NCI-H69 (cell line): ENCODE results near the gene DNAI1.
"Not testable (repeated sequence)": the region's sequence is repeated elsewhere in the genome, so short reads cannot be mapped to it uniquely, and the experiment has no call there.

Experiments used
- DNase-seq: peaks from one replicate; lab custom pipeline; 2025; lab: John Stamatoyannopoulos, UW

DNAI1 gene

GRCh38 chr9:34458013-34458958 lies at the start of gene DNAI1, which contains the start of gene FAM219A:
TSS of gene DNAI1 (plus strand) at chr9:34458805. CDS start at chr9:34459006, 201 bp downstream.
TSS of gene FAM219A (minus strand) at chr9:34458570. CDS start at chr9:34458263, 307 bp downstream.
- DNase-seq = peak; percentile 100

GRCh38 chr9:34409154-34409553 lies 49.5 kb upstream of the DNAI1 start:
- no peak for DNase-seq

- DNase-seq = no peak
Measured at GRCh38 chr9:34412336-34412735, 46.3 kb upstream of the DNAI1 start.

- no peak for DNase-seq
Measured at GRCh38 chr9:34413231-34413852, 45.3 kb upstream of the DNAI1 start.

GRCh38 chr9:34417734-34418133 lies 40.9 kb upstream of the DNAI1 start:
- DNase-seq = peak; percentile 98

GRCh38 chr9:34419716-34420504 lies 38.7 kb upstream of the DNAI1 start:
- DNase-seq = peak; percentile 82

- no peak for DNase-seq
Measured at GRCh38 chr9:34426347-34427074, 32.1 kb upstream of the DNAI1 start.

GRCh38 chr9:34428325-34428958 lies 30.2 kb upstream of the DNAI1 start:
- peak; percentile 99 for DNase-seq

- peak; percentile 93 for DNase-seq
Measured at GRCh38 chr9:34430843-34431437, 27.7 kb upstream of the DNAI1 start.

GRCh38 chr9:34431667-34432066 lies 26.9 kb upstream of the DNAI1 start:
- peak; percentile 43 for DNase-seq

GRCh38 chr9:34437006-34437925 lies 21.3 kb upstream of the DNAI1 start:
- peak; percentile 89 for DNase-seq

GRCh38 chr9:34437926-34438307 lies 20.7 kb upstream of the DNAI1 start:
- not testable (repeated sequence) for DNase-seq

GRCh38 chr9:34438465-34438864 lies 20.1 kb upstream of the DNAI1 start:
- not testable (repeated sequence) for DNase-seq

GRCh38 chr9:34440017-34440416 lies 18.6 kb upstream of the DNAI1 start:
- peak; percentile 77 for DNase-seq

GRCh38 chr9:34442770-34443169 lies 15.8 kb upstream of the DNAI1 start:
- no peak for DNase-seq

- DNase-seq = peak; percentile 78
Measured at GRCh38 chr9:34443533-34443932, 15.1 kb upstream of the DNAI1 start.

GRCh38 chr9:34443976-34444375 lies 14.6 kb upstream of the DNAI1 start:
- DNase-seq = peak; percentile 70

GRCh38 chr9:34446468-34446891 lies 12.1 kb upstream of the DNAI1 start:
- DNase-seq = no peak

- no peak for DNase-seq
Measured at GRCh38 chr9:34446951-34447350, 11.7 kb upstream of the DNAI1 start.
